GM18909 (cell line): ENCODE measurements around the gene CARD11.
A peak's percentile ranks its signal among the peaks of the same experiment; 100 is the strongest.

Experiments
- ATAC-seq: cut with Tn5 transposase; IDR thresholded peaks from one replicate; pipeline ENCODE4 v1.9.1; 2021; ENCODE audit warnings: mild to moderate bottlenecking; ENCODE audit not compliant: unreplicated experiment, poor library complexity

Gene CARD11

DNA sequence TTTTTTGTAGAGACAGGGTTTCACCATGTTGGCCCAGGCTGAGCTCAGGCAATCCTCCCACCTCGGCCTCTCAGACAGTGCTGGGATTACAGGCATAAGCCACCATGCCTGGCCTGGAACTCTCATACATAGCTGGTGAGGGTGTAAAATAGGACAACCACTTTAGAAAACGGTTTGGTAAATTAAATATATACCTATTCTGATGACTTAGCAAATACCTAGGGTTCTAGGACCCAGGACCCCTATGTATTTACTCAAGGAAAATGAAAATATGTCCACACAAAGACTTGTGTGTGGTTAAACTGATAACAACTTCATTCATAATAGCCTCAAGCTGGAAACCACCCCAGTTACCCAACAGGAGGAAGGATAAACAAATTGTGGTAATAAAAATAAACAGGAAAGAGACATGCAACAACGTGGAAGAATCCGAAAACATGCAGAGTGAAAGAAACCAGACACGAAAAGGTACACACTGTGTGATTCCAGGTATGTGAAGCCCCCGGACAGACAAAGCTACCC is 52.7 kb downstream of the CARD11 start:
- no peak for ATAC-seq

DNA sequence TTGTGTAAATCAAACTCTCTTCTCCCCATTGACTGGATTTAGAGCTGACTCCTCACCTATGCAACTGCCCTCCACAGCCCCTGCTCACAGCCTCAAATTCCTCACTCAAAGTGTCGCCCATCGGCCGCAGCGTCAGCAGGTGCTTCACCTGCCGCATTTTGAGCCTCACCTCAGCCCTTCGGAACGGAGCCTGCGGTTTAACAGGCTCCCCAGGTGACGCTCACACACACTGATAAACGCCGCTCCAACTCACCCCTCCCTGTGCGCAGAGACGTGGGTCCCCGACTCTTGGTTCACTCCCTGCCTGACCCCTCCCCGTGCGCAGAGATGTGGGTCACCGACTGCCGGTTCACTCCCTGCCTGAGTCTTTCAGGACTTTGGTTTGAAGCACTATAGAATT is 57.1 kb downstream of the CARD11 start:
- no peak for ATAC-seq

DNA sequence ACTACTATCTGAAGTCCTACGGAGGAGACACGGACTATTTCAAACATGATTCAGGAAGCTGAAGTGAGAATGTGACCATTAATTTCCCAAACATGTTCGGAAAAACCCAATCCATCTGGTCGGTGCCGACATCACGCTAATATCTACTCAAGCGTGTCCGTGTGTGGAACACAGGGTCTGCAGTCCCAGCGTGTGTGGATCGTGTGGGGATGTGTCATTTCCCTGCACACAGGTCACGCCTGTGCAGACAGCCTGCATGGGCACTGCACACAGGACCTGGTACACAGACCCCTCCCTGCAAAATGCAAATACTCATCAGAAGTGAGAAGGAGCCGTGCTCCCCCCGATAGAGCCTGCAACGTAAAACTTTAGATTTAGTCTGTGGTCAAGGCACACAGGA is 57.8 kb downstream of the CARD11 start:
- ATAC-seq: no peak

DNA sequence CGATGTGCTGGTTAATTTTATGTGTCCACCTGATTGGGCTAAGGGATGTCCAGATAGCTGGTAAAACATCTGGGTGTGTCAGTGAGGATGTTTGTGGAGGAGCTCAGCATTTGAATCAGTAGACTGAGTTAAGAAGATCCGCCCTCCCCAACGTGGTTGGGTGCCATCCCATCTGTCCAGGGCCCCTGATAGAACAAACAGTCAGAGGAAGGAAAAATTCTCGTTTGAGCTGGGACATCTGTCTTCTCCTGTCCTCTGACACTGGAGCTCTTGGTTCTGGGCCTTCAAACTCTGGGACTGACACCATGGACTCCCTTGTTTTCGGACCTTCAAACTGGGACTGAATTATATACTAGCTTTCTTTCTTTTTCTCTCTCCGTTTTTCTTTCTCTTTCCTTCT is 59.6 kb downstream of the CARD11 start:
- ATAC-seq: no peak

DNA sequence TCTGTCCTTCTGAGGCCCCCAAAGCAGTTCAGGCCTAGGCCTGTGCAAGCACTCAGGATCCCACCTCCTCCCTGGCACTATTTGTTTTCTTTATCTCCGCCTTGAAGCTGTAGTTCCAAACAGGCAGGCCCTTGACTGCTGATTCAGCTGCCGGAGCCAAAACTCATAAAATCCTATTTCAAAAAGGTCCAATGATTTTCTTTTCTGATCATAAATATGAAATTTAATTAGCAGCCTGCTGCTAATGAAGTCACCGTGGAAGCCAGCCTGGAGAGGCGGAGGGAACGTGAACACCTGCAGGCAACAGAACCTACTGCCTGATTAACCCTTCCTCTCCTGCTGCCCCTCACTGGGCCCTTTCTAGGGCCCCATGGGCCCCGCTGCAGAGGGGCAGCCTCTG is 60.1 kb downstream of the CARD11 start:
- ATAC-seq: no peak

DNA sequence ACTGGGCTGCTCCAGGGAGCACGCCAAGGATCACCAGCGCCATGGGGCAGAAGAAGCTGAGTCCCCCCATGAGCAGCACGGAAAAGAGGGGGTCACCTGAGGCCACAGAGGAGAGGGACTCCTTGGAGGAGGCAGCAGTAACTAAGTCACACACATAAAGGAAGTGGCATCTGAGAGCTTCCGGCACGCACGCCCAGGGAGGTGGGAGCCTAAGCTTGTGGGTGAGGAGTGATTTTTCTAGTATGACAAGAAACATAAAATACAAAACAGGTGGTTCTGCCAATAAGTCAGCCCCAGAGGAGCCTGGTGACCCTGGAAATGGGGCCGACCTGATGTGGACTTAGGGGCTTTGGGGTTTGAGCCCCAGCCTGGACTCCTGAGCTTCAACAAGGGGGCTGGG is 60.8 kb downstream of the CARD11 start:
- no peak for ATAC-seq

DNA sequence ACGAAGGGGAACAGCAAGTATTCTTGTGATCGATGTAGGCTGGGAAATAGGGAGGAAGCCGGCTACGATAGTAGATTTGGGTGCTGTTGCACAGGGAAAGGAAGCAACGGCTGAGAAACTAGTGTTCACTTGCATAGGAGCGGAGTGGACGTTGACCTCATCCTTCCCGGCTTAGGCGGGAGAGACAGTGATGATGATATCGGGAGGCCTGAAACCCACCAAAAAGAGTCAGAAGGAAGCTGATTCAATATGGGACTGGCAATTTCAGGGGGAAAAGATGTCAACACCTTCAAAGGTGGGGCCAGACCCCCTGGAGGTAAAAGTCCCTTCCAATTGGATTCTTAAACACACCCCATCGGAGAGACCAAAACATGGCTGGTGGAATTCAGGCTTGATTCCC is 61.3 kb downstream of the CARD11 start:
- no peak for ATAC-seq

DNA sequence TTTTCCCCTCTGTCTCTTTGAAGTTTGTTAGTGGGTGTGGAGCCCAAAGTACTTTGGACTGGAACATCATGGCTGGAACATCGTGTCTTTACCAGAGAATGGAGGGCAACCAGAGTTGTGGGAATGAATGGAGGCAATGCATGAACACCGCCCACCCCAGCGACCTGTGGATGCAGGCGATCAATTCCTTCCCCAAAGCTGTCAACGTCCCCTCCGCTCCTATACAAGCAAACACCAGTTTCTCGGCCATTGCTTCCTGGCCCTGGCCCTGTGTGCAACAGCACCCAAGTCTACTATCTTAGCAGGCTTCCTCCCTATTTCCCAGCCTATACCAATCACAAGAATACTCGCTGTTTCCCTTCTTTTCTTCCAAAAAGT is 62.6 kb downstream of the CARD11 start:
- no peak for ATAC-seq

DNA sequence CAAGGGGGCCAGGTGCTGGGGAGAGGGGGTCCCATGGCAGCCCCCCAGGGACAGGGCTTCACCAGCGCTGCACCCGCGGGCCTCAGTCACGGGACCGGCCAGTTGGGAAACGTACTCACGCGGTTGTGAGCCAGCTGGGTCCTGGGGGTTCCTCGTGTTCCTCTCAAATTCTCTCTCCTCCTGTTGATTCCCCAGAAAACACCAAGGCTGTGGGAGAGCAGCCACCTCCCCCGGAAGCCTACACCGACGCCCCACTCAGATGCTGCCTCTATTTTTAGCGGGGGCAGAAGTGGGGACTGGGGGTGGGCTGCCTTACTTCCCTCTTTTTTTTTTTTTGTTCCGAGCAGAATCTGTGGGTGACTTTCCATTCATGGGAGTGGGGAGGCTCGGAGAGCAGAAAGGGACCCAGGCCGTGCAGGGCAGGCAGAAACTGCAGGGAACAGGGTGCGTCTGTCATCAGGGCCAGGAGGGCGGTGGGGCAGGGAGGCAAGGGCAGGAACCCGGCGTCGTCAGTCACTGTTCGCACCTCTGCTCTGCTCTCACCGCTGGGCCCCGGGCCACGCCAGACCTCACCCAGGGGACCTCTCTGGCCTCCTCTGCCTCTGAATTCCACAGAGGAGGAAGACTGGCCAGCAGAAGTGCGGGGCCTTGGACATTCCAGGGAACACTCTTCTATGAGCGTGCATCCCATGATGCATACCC is 63.1 kb downstream of the CARD11 start:
- ATAC-seq: no peak

DNA sequence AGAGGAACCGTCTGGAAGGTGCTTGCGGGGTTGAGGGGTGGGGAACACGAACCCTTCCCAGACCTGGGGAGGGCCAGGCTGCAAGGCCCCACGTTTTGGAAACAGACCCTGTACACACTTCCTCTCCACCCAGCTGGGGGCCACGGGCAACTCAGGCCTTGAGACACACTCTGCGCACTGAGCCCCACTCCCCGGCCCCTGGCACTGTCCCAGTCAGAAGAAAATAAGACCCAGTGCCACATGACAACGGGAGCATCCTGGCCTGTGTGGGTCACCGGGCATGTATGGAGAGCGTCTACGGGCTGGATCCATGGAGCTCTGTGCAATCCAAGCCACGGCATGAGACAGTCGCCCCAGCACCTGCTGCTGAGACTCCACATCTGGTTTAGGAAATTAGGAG is 63.7 kb downstream of the CARD11 start:
- no peak for ATAC-seq

DNA sequence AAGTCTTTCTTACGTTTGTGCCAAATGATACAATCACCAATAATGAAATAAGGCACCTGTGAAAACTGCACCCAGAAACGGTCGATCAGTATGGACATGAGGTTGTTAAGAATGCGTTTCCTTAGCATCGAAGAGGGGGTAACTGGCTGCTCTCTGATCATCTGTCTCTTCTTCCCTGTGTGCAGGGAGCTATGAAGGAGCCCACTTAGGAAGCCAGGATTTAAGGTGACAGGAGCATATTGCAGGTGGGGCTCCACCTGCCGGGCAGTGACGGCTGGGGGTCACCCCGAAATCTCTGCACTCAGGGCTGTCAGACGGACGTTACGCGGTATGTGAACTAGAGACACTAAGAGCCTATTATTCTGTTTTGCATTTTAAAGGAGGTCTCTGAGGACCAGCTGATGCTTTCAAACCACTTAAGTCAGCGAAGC is 64.5 kb downstream of the CARD11 start:
- ATAC-seq: peak; percentile 37

DNA sequence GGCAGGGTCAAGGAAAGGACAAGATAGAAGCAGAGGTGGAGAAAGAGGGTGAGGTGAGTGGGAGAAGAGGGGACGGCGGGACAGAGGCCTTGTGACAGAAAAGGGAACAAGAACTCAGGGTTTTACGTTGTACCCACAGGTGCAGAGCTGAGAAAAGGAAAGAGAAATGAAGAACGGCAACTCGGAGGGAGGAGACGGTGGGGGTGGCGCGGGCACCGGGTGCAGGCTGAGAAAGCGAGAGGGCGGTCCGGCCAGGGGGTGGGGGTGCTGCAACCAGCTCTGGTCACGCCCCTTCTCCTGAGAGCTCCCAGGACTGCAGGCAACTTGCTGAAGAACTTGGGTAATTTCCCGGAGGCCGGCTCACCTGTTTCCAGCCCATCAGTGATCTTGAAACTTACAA is 65.3 kb downstream of the CARD11 start:
- ATAC-seq: peak; percentile 91

DNA sequence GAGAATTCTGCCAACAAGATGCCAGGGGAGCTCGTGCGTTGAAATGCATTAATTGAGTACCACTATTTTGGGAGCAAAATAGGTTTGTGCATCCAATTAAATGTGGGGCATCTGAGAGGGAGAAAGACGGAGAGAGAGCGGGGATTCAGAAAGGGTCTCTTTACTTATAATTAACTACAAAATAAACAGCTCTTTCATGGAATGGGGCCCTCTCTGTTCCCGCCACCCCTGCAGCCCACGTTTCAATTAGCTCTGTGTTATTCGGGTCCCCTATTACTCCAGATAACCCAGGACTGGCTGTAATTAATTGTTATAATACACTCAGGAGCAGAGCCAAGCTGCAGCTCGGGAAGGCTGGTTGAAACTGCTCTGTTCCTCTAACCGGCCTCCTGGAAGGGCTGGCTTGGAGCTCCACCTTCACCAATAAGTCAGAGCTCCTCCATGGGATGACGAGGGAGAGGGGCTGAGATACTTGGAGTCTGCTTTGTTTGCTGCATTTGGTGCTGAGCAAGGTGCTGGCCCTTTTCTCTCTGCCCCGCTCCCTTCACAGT is 67.8 kb downstream of the CARD11 start:
- no peak for ATAC-seq

DNA sequence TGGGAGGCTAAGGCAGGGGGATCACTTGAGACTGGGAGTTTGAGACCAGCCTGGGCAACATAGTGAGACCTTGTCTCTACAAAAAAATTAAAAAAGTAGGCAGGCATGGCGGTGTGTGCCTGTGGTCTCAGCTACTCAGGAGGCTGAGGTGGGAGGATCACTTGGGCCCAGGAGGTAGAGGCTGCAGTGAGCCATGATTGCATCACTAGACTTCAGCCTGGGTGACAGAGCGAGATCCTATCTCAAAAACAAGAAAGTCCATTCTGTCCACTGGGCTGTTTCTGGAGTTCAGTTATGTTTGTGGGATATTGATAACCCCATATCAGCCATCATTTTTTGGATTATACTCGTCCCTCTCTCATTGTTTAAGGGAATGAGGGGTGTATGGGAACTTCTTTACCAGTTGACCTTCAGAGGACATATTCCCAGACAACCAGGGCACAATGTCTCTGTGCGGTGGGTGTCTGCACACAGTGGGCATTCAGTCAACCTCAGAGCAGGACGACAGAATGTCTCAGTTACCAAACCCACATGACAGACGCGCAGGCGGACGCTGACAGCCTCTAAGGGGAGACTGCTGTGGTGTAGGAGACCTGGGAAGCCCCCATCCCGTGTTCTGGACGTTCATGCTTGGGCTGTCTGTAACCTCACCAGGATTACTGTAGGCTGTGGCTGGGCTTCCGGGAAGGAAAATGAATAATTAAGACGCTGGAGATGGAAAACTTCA is 69.4 kb downstream of the CARD11 start:
- no peak for ATAC-seq

DNA sequence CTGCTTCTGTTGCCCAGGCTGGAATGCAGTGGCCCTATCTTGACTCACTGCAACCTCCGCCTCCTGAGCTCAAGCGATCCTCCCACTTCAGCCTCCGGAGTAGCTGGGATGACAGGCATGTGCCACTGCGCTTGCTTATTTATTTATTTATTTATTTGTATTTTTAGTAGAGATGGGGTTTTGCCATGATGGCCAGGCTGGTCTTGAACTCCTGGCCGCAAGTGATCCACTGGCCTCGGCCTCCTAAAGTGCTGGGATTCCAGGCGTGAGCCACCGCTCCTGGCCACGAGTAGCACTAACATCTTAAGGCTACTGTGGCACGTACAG is 70.9 kb downstream of the CARD11 start:
- no peak for ATAC-seq

DNA sequence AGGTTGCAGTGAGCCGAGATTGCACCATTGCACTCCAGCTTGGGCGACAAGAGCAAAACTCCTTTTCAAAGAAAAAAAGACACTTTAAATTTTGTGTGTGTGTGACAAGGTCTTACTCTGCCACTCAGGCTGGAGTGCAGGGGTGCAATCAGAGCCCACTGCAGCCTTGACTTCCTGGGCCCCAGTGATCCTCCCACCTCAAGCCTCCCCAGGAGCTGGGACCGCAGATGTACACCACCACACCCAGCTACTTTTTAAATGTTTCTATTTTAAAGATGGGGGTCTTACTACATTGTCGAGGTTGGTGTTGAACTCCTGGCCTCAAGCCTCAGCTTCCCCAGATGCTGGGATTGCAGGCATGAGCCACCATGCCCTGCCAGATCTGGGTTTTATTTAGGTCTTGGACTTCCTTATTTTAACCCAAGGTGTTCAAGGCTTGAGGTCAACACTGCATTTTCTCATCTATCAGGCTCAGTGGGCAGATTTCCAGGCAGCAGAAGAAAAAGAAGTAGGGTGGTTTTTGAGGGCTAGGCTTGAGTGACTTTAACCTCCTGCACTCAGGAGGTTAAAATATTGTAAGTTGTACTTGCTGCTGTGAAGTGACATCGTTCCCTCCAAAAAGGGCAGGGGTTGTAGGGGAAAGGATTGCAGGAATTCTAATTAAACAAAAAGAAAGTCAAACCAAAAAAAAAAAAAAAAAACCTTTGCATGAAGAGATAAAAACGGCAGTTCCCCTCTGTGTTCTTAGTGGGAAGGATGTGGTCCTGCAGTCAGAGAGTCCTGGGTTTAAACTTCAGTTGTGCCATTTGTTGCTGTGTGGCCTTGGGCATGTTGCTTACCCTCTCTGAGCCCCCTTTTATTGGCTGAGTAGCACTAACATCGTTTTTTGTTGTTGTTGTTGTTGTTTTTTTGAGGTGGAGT is 71.5 kb downstream of the CARD11 start:
- peak; percentile 83 for ATAC-seq

DNA sequence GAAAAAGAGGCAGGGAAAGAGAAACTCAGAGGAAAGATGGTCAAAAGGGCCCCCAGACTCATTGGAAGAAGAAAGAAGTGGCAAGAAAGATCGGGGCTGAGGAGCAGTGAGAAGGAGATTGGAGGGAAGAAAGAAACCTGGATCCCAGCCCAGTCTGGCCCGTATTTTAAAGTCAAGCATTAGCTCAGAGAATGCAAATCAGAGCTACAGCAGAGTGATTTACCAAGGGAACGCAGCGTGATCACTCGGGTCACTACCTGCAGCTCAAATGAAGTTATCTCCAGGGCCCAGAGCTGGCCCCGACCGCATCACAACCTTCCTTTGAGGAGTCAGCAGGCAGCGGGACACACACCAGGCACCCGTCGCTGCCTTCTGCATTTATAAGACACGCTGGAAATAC is 72.8 kb downstream of the CARD11 start:
- ATAC-seq: no peak

DNA sequence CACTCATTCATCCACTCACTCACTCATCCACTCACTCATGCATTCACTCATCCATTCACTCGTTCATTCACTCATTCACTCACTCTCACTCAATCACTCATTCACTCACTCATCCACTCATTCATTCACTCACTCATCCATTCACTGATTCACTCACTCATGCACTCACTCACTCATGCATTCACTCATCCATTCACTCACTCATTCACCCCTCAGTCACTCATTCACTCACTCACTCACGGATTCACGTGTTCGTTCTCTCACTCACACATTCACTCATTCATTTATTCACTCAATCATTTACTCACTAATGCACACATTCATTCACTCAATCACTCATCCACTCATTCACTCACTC is 73.4 kb downstream of the CARD11 start:
- no peak for ATAC-seq

DNA sequence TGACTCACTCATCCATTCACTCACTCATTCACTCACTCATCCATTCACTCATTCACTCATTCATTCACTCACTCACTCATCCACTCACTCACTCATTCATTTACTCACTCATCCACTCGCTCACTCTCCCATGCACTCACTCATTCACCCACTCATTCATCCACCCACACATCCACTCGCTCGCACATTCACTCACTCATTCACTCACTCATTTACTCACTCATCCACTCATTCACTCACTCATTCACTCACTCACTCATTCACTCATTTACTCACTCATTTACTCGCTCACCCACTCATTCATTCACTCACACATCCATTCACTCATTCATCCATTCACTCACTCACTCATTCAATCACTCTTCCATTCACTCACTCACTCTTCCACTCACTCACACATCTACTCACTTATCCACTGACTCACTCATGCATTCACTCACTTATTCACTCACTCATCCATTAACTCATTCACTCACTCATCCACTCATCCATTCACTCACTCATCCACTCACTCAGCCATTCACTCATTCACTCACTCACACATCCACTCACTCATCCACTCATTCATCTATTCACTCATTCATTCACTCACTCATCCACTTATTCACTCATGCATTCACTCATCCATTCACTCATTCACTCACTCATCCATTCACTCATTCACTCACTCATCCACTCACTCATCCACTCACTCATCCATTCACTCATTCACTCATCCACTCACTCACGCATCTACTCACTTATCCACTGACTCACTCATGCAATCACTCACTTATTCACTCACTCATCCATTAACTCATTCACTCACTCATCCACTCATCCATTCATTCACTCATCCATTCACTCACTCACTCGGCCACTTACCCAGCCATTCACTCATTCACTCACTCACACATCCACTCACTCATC is 74.0 kb downstream of the CARD11 start:
- no peak for ATAC-seq
